ENCODE measurements around the gene LRP1-AS.

The LRP1-AS gene

GRCh38 chr12:57101892-57102695 lies 45.3 kb downstream of the LRP1-AS start:
- Histone ChIP-seq H3K27ac (ENCODE audit: low read length) (no peak overlapping the region), H3K4me3 (ENCODE audit: low read depth in 1 of 2, low read length in 2 of 2) (no peak overlapping the region), H4K20me1 (ENCODE audit: insufficient read depth, low read length) (no peaks in the 10 kb centered on the region), H2AFZ (ENCODE audit: low read depth, low read length) (no peak overlapping the region), H3K9ac (ENCODE audit: low read depth, low read length) (no peak overlapping the region), H3K79me2 (ENCODE audit: insufficient read depth, low read length) (no peaks in the 10 kb centered on the region), H3K4me2 (ENCODE audit: insufficient read depth, low read length) (no peak overlapping the region), H3K36me3 (ENCODE audit: insufficient read depth, low read length) (peaks cover 59% of the 10 kb centered on the region), H3K27me3 (ENCODE audit: insufficient read depth, low read length, poor library complexity) (no peaks in the 10 kb centered on the region), H3K9me3 (ENCODE audit: insufficient read depth, low read length, severe bottlenecking) (no peaks in the 10 kb centered on the region), H3K4me1 (ENCODE audit: insufficient read depth, low read length) (no peaks in the 10 kb centered on the region)
- DNase-seq: no peak
- peak; percentile 23; the same call in 1 of the 3 replicates for ATAC-seq (ENCODE audit: insufficient read depth, low read depth)
- no peak for TF ChIP-seq CTCF (IDR thresholded peaks at IDR 0.05; ENCODE audit: borderline replicate concordance, extremely low read depth, low read length, poor library complexity, severe bottlenecking)
- TF ChIP-seq EZH2 (IDR thresholded peaks at IDR 0.05; ENCODE audit: borderline replicate concordance, low read depth, low read length, severe bottlenecking): no peak

GRCh38 chr12:57099766-57100165 lies 47.7 kb downstream of the LRP1-AS start:
- Histone ChIP-seq H3K79me2 (ENCODE audit: insufficient read depth, low read length) (no peaks in the 10 kb centered on the region), H4K20me1 (ENCODE audit: insufficient read depth, low read length) (no peaks in the 10 kb centered on the region), H3K27me3 (ENCODE audit: insufficient read depth, low read length, poor library complexity) (no peaks in the 10 kb centered on the region), H3K9me3 (ENCODE audit: insufficient read depth, low read length, severe bottlenecking) (no peaks in the 10 kb centered on the region), H2AFZ (ENCODE audit: low read depth, low read length) (no peak overlapping the region), H3K4me1 (ENCODE audit: insufficient read depth, low read length) (no peaks in the 10 kb centered on the region), H3K36me3 (ENCODE audit: insufficient read depth, low read length) (peaks cover 59% of the 10 kb centered on the region), H3K4me3 (ENCODE audit: low read depth in 1 of 2, low read length in 2 of 2) (no peak overlapping the region), H3K27ac (ENCODE audit: low read length) (no peak overlapping the region), H3K4me2 (ENCODE audit: insufficient read depth, low read length) (no peak overlapping the region), H3K9ac (ENCODE audit: low read depth, low read length) (no peak overlapping the region)
- TF ChIP-seq CTCF (IDR thresholded peaks at IDR 0.05; ENCODE audit: borderline replicate concordance, extremely low read depth, low read length, poor library complexity, severe bottlenecking) (no peak), EZH2 (IDR thresholded peaks at IDR 0.05; ENCODE audit: borderline replicate concordance, low read depth, low read length, severe bottlenecking) (no peak)
- ATAC-seq (ENCODE audit: insufficient read depth, low read depth) (no peak), DNase-seq (no peak)

- peaks cover 59% of the 10 kb centered on the region for H3K36me3 ChIP-seq (ENCODE audit: insufficient read depth, low read length)
- TF ChIP-seq CTCF (IDR thresholded peaks at IDR 0.05; ENCODE audit: borderline replicate concordance, extremely low read depth, low read length, poor library complexity, severe bottlenecking) (no peak), EZH2 (IDR thresholded peaks at IDR 0.05; ENCODE audit: borderline replicate concordance, low read depth, low read length, severe bottlenecking) (no peak)
- H3K27ac ChIP-seq (ENCODE audit: low read length): no peak overlapping the region
- H3K9ac ChIP-seq (ENCODE audit: low read depth, low read length): no peak overlapping the region
- H3K4me1 ChIP-seq (ENCODE audit: insufficient read depth, low read length): no peaks in the 10 kb centered on the region
- no peaks in the 10 kb centered on the region for H3K79me2 ChIP-seq (ENCODE audit: insufficient read depth, low read length)
- DNase-seq (no peak), ATAC-seq (ENCODE audit: insufficient read depth, low read depth) (no peak)
- no peak overlapping the region for H2AFZ ChIP-seq (ENCODE audit: low read depth, low read length)
- no peak overlapping the region for H3K4me2 ChIP-seq (ENCODE audit: insufficient read depth, low read length)
- H3K9me3 ChIP-seq (ENCODE audit: insufficient read depth, low read length, severe bottlenecking): no peaks in the 10 kb centered on the region
- peaks cover 4% of the 10 kb centered on the region; the same call in 1 of the 2 replicates for H4K20me1 ChIP-seq (ENCODE audit: insufficient read depth, low read length)
- no peak overlapping the region for H3K4me3 ChIP-seq (ENCODE audit: low read depth in 1 of 2, low read length in 2 of 2)
- no peaks in the 10 kb centered on the region for H3K27me3 ChIP-seq (ENCODE audit: insufficient read depth, low read length, poor library complexity)
Measured at GRCh38 chr12:57099047-57099714, 48.2 kb downstream of the LRP1-AS start.

Measured in DND-41 (cell line).